ENCODE measurements around the gene BCAR1.

Gene BCAR1

GRCh38 chr16:75251280-75252048 lies at the start of gene BCAR1:
TSS of gene BCAR1 (minus strand) at chr16:75251624. CDS start at chr16:75251482, 142 bp downstream.
- Mint-ChIP-seq H3K36me3 (ENCODE audit: low read depth) (no peaks in the 10 kb centered on the region), H3K4me3 (peak within 1 kb of the TSS; percentile 85 to 89 (median 86)), H3K27me3 (ENCODE audit: low read depth) (no peaks in the 10 kb centered on the region), H3K27ac (peak within 1 kb of the TSS; percentile 86 to 94 (median 90)), H3K9me3 (no peaks in the 10 kb centered on the region), H3K4me1 (peaks cover 53% of the 10 kb centered on the region)
- no peak for TF ChIP-seq CTCF (IDR thresholded peaks at IDR 0.05; ENCODE audit: unreplicated experiment in 3 of 3)

- no peak overlapping the region for H3K27ac Mint-ChIP-seq
- no peaks in the 10 kb centered on the region for H3K9me3 Mint-ChIP-seq
Measured at GRCh38 chr16:75298267-75298666, 46.8 kb upstream of the BCAR1 start.

GRCh38 chr16:75296606-75297005 lies 45.2 kb upstream of the BCAR1 start:
- no peak for TF ChIP-seq CTCF (IDR thresholded peaks at IDR 0.05; ENCODE audit: unreplicated experiment in 3 of 3)
- Mint-ChIP-seq H3K4me3 (no peak overlapping the region), H3K27me3 (ENCODE audit: low read depth) (no peaks in the 10 kb centered on the region), H3K4me1 (peaks cover 9% of the 10 kb centered on the region), H3K9me3 (no peaks in the 10 kb centered on the region), H3K36me3 (ENCODE audit: low read depth) (peaks cover 66% of the 10 kb centered on the region), H3K27ac (peak overlapping the region in 1 of 3 experiments; percentile 29)

More at GRCh38 chr16:75298267-75298666, 46.8 kb upstream of the BCAR1 start:
- Mint-ChIP-seq H3K36me3 (ENCODE audit: low read depth) (peaks cover 62% of the 10 kb centered on the region), H3K4me3 (no peak overlapping the region), H3K4me1 (peaks cover 9% of the 10 kb centered on the region), H3K27me3 (ENCODE audit: low read depth) (no peaks in the 10 kb centered on the region)
- TF ChIP-seq CTCF (IDR thresholded peaks at IDR 0.05; ENCODE audit: unreplicated experiment in 3 of 3): no peak

- Mint-ChIP-seq H3K9me3 (no peaks in the 10 kb centered on the region), H3K4me3 (no peak overlapping the region), H3K27ac (peak overlapping the region in 2 of 3 experiments; percentile 11 to 38), H3K27me3 (ENCODE audit: low read depth) (no peaks in the 10 kb centered on the region), H3K36me3 (ENCODE audit: low read depth) (peaks cover 58% of the 10 kb centered on the region), H3K4me1 (peaks cover 9% of the 10 kb centered on the region)
- TF ChIP-seq CTCF (IDR thresholded peaks at IDR 0.05; ENCODE audit: unreplicated experiment in 3 of 3): no peak
Measured at GRCh38 chr16:75294773-75295459, 43.5 kb upstream of the BCAR1 start.

GRCh38 chr16:75293772-75294171 lies 42.3 kb upstream of the BCAR1 start:
- H3K4me3 Mint-ChIP-seq: no peak overlapping the region
- H3K27me3 Mint-ChIP-seq (ENCODE audit: low read depth): no peaks in the 10 kb centered on the region
- peaks cover 49% of the 10 kb centered on the region for H3K36me3 Mint-ChIP-seq (ENCODE audit: low read depth)
- H3K27ac Mint-ChIP-seq: no peak overlapping the region
- TF ChIP-seq CTCF (IDR thresholded peaks at IDR 0.05; ENCODE audit: unreplicated experiment in 3 of 3): no peak
- H3K9me3 Mint-ChIP-seq: no peaks in the 10 kb centered on the region
- H3K4me1 Mint-ChIP-seq: peaks cover 10% of the 10 kb centered on the region
